Psoas muscle (tissue), 8 donors: ENCODE data around the gene RABEPK. TPM values are rescaled to one million over a fixed set of nuclear protein-coding genes. Genes with fewer than 3 reads are reported as not detected.
"Not testable (repeated sequence)": the region's sequence is repeated elsewhere in the genome, so short reads cannot be mapped to it uniquely, and the experiment has no call there.

Experiments
- ATAC-seq, 4 donors: fragments of 200-7000 bp; cut with Tn5 transposase; one replicate each; pipeline ENCODE4 v1.9.1; 2020; ENCODE audit warnings: moderate library complexity in 3 of 4, mild to moderate bottlenecking in 2 of 4
- DNase-seq, 2 donors: peaks; one replicate each; pipeline ENCODE4 v3.0.0-alpha.2; 2020
- H3K27ac ChIP-seq: fragments of 200-600 bp; one replicate; pipeline ENCODE4 v1.8.0; 2022
- H3K27me3 ChIP-seq, 3 donors: fragments of 200-600 bp in 1 of 3; one replicate each; pipeline versions ENCODE4 v1.6.1 to v1.8.0; 2013 to 2022; ENCODE audit warnings: low read length in 2 of 3, mild to moderate bottlenecking in 2 of 3, moderate library complexity in 1 of 3; ENCODE audit not compliant: insufficient read depth in 3 of 3
- H3K36me3 ChIP-seq, 2 donors: fragments of 200-600 bp in 1 of 2; one replicate each; pipeline versions ENCODE4 v1.6.1 to v1.8.0; 2013 to 2022; ENCODE audit warnings: low read depth in 1 of 2, mild to moderate bottlenecking in 1 of 2, moderate library complexity in 1 of 2; ENCODE audit not compliant: insufficient read depth in 1 of 2
- H3K4me1 ChIP-seq: fragments of 200-600 bp; one replicate; pipeline ENCODE4 v1.8.0; 2022
- H3K4me3 ChIP-seq: fragments of 200-600 bp; one replicate; pipeline ENCODE4 v1.8.0; 2022; ENCODE audit warnings: mild to moderate bottlenecking
- H3K9me3 ChIP-seq: fragments of 200-600 bp; one replicate; pipeline ENCODE4 v1.8.0; 2022
- CTCF ChIP-seq: fragments of 200-600 bp; IDR thresholded peaks from one replicate; pipeline ENCODE4 v1.8.0; 2022; ENCODE audit warnings: antibody characterized with exemption
- WGBS, 3 donors: extraction: QIAGEN DNeasy Blood & Tissue Kit; methylation state at CpG; one replicate each; pipeline versions ENCODE4 v1.1.6 to v1.1.7; 2013; 5-methylcytosine and 5-hydroxymethylcytosine counted together
- intact Hi-C, 2 donors: fragments of 100-400 bp; cut with DNase I; formaldehyde crosslinking; loops; one replicate each; pipeline versions ENCODE4 v1.11.0 to v1.14.2; 2022
- polyA plus RNA-seq, 3 donors: library from polyadenylated mRNA; stranded (reverse); fragments of 200-250 nt; gene quantifications; one replicate each; pipeline ENCODE4 v1.2.3, GENCODE V29; 2013
- total RNA-seq, 4 donors: library from RNA; stranded (reverse); fragmentation: NEBNext Ultra II Directional in 2 of 4; extraction: Animal tissue kit (Norgen Biotek cat#: 25700) in 2 of 4; gene quantifications; one replicate each; pipeline versions ENCODE4 v1.2.1 to v1.2.4, GENCODE V29; 2021 to 2023
- donor health status: healthy with polysubstance abuse.
- donor health status: DM: no; HTN: no; CAD: no; lungs with moderate emphysema.
- donor health status: Bipolar disorder and iron deficiency.
- donor health status: healthy.
- donor health status: DM: yes; HTN: yes; CAD: no.
- donor health status: DM: no; HTN: no; CAD: no.
- donor health status: DM: no; HTN: no; CAD: no.
- donor health status: DM: yes; HTN: yes; CAD: no.

RABEPK gene
- total and polyA plus RNA-seq, 7 donors = 8.8 to 34.5 (median 12.5) TPM

DNA sequence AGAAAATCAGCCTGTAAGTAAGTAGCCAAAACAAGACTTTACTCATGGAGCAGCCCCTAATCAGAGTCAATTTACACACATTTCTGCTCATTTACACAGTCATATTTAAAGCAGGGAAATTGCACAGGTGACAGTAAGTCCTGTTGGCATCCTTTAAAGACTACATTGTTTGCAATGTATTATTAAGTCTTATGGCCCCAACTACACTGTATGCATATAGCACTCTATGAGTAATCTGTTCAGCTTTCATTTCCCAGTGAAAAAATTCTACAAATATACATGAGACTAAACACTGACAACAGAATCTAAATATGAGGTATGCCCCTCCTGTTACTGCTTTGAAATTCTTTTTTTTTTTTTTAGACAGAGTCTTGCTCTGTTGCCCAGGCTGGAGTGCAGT is 30.4 kb upstream of the RABEPK start:
- no peak overlapping the region for H3K4me3 ChIP-seq
- H3K9me3 ChIP-seq = no peaks in the 10 kb centered on the region
- no peak for DNase-seq
- intact Hi-C loops = no loop called here
- peaks cover 29% of the 10 kb centered on the region for H3K4me1 ChIP-seq
- H3K36me3 ChIP-seq = peaks cover 2 to 27% of the 10 kb centered on the region in 2 donors
- no peak for TF ChIP-seq CTCF
- ATAC-seq = no peak
- no peaks in the 10 kb centered on the region for H3K27me3 ChIP-seq
- no peak overlapping the region for H3K27ac ChIP-seq

GRCh38 chr9:125172031-125172755 is 28.1 kb upstream of the RABEPK start:
- WGBS, 3 donors = 32 to 49% (median 33%) methylated on average over 6 of the region's 6 CpGs
- H3K27me3 ChIP-seq = no peaks in the 10 kb centered on the region
- intact Hi-C loops = no loop called here
- peaks cover 35% of the 10 kb centered on the region for H3K4me1 ChIP-seq
- peaks cover 2 to 25% of the 10 kb centered on the region in 2 donors for H3K36me3 ChIP-seq
- no peak for DNase-seq
- H3K9me3 ChIP-seq = no peaks in the 10 kb centered on the region
- no peak overlapping the region for H3K27ac ChIP-seq
- no peak for ATAC-seq
- no peak overlapping the region for H3K4me3 ChIP-seq
- no peak for TF ChIP-seq CTCF

GRCh38 chr9:125176636-125177035 is 23.7 kb upstream of the RABEPK start:
- DNase-seq (no peak), ATAC-seq (no peak)
- TF ChIP-seq CTCF = no peak
- Histone ChIP-seq H3K4me3 (no peak overlapping the region), H3K27ac (no peak overlapping the region), H3K27me3 (no peaks in the 10 kb centered on the region), H3K9me3 (no peaks in the 10 kb centered on the region), H3K4me1 (peaks cover 69% of the 10 kb centered on the region), H3K36me3 (no peaks in the 10 kb centered on the region)
- WGBS, 3 donors = 77 to 83% (median 82%) methylated on average over 3 of the region's 3 CpGs
- intact Hi-C loops = no loop called here

DNA sequence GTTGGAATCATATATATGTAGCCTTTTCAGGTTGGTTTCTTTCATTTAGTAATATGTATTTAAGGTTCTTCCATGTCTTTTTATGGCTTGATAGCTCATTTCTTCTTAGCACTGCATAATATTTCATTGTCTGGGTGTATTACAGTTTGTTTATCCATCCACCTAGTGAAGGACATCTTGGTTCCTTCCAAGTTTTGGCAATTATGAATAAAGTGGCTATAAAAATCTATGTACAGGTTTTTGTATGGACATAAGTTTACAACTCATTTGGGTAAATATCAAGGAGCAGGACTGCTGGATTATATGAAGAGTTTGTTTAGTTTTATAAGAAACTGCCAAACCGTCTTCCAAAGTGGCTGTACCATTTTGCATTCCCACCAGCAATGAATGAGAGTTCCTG is 22.5 kb upstream of the RABEPK start:
- H3K4me1 ChIP-seq = peaks cover 70% of the 10 kb centered on the region
- H3K36me3 ChIP-seq = no peaks in the 10 kb centered on the region
- no peak overlapping the region for H3K4me3 ChIP-seq
- ATAC-seq (no peak), DNase-seq (no peak)
- no peak for TF ChIP-seq CTCF
- 91 to 96% (median 95%) methylated on average over 1 of the region's 1 CpG for WGBS, 3 donors
- no peaks in the 10 kb centered on the region for H3K27me3 ChIP-seq
- no peaks in the 10 kb centered on the region for H3K9me3 ChIP-seq
- no peak overlapping the region for H3K27ac ChIP-seq
- intact Hi-C loops = no loop called here

- intact Hi-C loops, DNase-seq, H3K27me3 ChIP-seq, H3K36me3 ChIP-seq, H3K9me3 ChIP-seq, H3K4me3 ChIP-seq, ATAC-seq: not testable (repeated sequence)
- Histone ChIP-seq H3K27ac (peak overlapping the region; percentile 99), H3K4me1 (peaks cover 74% of the 10 kb centered on the region)
- 35 to 67% (median 42%) methylated on average over 4 of the region's 4 CpGs for WGBS, 3 donors
These were observed 20.6 kb upstream of the RABEPK start for GRCh38 chr9:125179776-125180175.
